NCI-H2171 (cell line): ENCODE results near the gene PTRHD1.
A peak's percentile ranks its signal among the peaks of the same experiment; 100 is the strongest.
"Not testable (repeated sequence)": the region's sequence is repeated elsewhere in the genome, so short reads cannot be mapped to it uniquely, and the experiment has no call there.

Source experiments
- DNase-seq: peaks from one replicate; lab custom pipeline; 2025; lab: John Stamatoyannopoulos, UW

The PTRHD1 gene, protein sequence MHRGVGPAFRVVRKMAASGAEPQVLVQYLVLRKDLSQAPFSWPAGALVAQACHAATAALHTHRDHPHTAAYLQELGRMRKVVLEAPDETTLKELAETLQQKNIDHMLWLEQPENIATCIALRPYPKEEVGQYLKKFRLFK

DNA sequence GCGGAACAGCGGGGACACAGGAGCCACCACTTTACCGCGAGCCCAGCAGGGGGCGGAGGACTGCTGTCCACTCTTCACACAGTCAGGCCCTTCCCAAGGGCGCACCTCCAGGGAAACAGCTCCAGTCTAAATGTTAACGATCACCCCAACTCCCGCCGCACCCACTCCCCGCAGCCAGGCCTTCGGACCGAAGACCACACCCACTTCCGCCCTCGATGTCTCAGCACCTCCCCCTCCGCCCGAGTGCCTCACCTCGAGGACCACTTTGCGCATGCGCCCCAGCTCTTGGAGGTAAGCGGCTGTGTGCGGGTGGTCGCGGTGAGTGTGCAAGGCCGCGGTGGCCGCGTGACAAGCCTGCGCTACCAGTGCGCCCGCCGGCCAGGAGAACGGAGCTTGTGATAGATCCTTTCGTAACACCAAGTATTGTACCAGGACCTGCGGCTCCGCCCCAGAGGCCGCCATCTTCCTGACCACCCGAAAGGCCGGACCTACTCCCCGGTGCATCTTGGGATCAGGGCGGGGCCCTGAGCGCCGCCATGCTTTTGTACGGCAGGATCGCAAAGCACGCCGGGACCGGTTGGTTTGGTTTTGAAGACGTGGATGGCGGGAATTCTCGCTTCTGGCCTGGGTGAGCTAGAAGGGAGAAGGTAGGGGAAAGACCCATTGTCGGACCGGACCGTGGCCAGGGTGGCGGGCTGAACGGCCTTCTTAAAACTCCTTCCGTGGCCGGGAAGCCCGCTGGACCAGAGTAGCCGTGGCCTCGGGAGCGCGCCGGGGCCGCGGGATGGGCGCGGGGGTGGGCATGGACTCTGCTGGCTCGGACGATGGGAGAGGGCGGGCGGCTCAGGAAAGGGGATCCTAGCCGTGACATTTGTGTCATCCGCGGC, at the start of gene PTRHD1, which contains the start of gene CENPO:
Gene PTRHD1, minus strand, starts transcription at position 518 of the 887 bp plus-strand sequence. Its CDS starts 14 bp downstream, at position 504.
Gene CENPO, plus strand, starts transcription at position 552 of the 887 bp plus-strand sequence. CDS start 495 bp downstream, outside the sequence.
- peak; percentile 97 for DNase-seq

DNA sequence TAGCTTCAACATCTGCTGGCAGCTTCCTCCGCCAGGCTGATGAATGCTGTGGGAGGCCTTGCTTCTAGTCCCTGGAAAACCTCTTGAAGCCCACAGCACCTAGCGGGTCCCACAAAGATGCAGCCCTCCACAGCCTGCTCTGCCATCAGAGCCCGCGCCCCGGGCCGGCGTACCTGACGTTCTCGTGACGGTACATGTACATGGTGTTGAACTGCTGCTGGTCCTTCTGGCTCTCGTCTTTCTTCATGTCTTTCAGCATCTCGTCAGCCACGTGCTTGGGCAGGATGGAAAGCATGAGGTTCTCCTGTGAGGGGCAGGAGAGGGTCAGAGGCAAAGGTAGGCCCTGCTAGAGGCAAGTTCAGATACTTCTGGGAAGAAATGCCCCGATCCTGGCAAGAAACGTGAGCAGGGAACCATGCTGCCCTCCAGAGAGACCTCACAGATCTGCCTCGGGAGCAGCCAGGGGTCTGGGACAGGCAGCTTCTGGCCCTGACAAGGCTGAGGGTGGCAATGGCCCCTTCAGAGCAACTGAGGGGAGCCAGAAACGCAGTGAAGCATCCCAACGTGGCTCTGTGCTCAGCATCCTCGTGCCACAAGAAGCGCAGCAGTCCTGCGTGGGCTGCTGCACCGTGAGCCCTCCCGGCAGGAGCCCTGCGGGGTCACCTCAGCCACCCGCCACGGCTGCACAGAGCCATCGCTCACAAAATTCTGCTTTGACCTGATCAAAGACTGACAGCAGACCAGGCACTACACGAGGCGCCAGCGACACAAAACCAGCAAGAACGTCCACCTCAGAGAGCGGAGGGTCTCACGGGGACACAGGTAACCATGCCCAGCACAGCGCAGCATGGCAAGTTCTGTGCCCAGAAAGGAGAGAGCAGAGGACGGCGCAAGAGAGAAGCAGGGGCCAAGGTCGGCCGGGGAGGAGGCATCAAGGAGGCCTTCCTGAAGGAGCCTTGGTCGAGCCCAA, 49.2 kb upstream of the PTRHD1 start:
- no peak for DNase-seq

DNA sequence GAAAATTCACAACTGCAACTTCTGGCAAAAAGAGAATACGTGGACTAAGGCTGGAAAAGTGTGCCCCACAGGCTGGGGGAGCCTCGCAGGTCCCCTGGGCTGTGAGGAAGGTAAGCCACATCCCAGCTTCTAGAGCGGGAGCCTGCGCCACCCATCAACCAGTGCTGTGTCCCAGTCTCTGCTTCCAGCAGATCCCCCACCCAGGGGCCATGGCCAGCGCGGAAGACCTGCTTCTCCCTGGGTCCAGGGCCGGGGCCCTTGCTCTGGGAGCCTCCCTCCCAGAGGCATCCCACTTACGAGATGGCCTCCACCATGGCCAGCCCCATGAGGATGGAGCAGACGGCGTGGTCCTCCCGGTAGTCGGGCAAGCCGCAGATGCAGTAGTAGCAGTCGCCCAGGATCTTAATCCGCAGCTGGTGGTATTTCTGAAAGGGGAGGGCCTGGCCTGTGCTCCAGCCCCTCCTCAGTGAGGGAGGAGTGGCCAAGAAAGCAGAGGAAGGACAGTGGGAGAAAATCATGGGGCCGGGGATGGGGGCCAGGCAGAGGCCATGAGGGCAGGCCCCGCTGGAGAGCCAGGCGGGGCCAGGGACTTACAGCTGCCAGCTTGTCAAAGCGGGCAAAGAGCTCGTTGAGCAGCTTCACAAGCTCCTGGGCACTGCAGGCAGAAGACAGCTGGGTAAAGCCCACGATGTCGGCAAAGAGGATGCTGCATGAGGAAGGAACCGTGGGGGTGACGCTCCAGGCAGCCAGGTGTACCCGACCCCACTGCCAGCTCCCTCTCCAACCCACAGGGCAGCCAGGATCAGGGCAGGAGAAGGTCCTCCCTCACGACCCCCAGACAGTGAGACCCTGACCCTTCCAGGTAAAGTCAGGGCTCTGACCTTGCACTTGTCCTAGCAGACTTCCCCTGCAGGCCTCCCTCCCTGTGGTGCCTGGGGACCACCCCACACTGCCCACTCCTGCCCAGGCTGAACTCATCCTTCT, 48.1 kb upstream of the PTRHD1 start:
- no peak for DNase-seq

DNA sequence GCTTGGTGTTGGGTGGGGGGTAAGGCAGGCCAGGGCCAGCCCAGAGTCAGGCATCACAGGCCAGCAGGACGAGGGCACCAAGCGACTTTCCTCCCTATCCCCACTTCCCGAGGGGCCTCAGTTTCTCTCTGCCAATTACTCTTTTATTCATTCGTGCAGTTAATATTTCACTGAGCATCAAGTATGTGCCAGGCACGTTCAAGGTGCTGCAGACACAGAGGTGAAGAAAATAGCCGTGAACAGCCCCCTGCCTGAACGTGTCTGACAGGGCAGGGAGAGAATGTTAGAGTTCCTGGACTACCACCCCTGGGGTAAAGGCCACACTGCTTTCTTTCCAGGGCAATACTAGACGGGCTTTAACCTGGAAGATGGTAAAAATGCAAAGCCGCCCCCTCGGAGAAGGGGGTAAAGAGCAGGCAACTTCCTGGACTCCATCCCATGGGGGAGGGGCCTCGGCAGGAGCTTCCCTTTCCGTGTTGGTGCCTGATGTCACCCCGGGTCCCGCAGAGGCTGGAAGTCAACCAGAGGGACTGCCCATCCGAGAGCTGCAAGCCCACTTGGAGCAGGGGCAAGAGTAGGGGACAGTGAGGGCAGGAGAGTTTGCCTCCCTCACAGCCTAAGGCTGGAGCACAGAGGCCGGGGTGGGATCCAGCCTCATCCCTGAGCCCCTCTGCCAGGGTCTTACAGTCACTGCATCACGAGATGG, 47.1 kb upstream of the PTRHD1 start:
- DNase-seq, result no peak

DNA sequence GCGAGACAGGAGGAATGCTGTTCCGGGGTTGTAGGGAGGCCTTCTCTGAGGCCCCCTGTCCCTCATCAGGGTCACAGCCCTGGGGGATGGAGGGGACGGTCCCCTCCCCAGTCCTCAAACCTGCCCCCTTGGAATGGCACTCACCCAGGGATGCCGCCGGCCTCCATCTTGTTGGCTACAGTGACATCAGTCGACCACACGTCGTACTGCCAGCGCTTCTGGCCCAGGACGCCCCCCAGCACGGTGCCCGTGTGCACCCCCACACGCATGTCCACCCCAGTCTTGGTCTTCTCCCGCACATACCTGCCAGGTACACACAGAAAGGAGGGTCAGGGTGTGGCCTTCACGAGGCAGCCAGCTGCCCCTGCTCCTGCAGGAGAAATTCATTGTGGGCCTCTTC, 46.5 kb upstream of the PTRHD1 start:
- DNase-seq, result no peak

DNA sequence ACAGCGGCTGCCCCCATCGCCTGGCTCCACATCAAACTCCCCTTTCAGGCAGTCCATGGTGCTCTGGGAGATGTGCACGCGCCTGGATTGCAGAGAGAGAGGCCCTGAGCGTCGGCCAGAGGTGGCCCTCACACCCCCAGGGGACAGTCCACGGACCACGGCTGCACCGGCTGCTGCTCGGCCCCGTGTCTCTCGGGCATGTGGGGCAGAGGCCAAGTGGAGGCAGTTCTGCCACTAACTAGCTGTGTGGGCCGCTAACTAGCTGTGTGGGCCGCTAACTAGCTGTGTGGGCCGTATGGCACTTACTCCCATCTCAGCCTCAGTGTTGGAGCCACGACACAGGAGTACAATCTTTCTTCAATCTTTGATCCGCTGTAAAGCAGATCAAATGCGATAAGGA, 45.4 kb upstream of the PTRHD1 start:
- no peak for DNase-seq

DNA sequence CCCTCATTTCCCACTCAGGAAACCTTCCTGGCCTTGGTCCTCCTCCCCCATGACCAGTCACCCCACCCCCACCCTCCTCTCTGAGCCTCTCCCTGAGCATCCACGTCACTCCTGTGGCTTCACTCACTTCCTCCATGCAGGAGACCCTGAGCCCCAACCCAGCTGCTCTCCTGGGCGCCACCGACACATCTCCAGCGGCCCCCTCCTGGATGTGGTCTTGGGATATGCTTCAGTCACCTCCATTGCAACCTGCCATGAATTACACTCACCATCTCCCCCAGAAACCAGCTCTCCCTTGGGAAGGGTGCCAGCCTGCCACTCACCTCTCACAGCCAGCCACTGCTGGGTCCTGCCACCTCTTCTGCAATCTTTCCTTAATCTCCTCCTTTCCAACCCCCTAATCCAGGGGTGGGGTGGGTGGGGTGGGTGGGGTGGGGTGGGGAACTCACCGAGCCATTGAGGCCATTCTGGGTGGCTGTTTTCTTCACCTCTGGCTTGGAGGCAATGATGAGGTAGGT, 44.9 kb upstream of the PTRHD1 start:
- no peak for DNase-seq

DNA sequence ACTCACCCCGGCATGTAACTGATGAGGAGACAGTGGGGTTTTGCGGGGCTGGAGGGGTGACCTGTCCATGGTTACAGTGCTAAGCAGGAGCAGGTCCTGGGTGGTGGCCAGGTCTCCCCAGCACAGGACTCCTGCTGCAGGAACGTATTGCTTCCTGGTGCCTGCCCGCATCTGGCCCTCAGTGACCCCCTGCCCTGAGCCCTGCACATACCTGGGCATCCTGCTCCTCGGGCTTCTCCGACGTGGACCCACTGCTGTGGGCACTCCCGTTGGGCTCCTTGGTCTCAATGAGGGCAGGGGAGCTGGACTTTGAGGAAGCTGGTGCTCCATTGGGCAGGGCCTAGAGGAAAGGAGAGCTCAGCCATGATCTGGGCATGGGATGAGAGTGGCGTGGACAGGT, 43.5 kb upstream of the PTRHD1 start:
- no peak for DNase-seq

DNA sequence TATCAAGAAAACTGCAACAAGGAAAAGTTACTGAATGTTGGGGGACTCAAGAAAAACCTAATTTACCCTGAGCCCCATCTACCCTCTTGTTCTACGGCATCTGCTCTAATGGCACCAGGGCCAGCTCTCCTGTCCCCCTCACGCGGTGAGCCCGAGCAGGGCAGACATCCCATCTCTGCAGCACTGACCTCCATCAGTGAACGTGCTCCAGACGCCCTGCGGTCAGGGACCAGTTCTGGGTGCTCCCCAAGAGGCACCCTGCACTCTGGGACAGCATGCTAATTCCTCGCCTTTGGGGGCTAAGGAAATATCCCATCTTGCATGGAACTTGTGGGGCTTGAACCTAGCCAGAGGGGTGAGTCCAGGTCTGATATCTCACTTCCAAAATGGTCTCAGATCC, 43.0 kb upstream of the PTRHD1 start:
- no peak for DNase-seq

DNA sequence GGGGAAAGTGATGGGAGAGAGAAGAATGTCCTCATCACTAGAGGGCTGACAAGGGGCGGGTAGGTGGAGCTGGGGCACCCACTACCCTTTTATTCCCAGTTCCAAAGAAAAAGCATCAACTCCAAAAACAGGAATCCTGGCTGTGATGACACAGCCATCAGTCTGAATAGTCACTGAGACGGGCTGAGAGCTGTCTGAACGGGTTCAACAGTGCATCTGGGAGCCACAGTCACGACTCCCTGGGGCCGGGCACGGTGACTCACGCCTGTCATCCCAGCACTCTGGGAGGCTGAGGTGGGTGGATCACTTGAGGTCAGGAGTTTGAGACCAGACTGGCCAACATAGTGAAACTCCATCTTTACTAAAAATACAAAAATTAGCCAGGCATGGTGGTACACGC, 42.2 kb upstream of the PTRHD1 start:
- DNase-seq, result not testable (repeated sequence)

DNA sequence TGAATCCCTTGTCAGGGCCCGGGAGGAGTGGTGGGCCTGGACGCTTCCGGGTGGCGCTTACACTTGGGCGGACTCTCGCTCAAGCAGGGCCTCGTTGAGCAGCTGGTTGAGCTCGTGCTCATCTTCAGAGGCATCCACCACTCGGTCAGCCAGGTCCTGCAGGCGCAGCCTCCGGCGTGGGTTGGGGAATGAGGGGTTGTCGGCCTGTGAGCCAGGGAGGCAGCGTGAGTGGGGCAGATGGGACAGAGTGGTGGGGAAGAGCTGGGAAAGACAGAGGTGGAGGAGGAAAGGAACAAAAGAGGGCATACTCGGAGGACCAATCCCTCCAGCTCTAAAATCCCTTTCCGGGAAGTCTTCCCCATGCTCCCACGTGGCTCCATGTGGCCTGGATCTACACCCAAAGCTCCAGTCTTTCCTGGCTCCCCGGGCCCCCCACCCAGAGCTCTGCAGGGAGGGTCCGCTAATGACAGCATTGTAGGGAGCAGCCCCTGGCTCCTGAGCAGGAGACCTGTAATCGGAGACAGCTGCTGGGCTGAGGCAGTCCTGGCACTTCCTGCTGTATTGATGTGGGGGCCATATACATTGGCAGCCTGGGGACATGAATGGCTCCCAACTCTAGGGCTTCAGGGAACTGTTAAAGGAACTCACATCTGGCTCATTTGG, 41.7 kb upstream of the PTRHD1 start:
- no peak for DNase-seq

DNA sequence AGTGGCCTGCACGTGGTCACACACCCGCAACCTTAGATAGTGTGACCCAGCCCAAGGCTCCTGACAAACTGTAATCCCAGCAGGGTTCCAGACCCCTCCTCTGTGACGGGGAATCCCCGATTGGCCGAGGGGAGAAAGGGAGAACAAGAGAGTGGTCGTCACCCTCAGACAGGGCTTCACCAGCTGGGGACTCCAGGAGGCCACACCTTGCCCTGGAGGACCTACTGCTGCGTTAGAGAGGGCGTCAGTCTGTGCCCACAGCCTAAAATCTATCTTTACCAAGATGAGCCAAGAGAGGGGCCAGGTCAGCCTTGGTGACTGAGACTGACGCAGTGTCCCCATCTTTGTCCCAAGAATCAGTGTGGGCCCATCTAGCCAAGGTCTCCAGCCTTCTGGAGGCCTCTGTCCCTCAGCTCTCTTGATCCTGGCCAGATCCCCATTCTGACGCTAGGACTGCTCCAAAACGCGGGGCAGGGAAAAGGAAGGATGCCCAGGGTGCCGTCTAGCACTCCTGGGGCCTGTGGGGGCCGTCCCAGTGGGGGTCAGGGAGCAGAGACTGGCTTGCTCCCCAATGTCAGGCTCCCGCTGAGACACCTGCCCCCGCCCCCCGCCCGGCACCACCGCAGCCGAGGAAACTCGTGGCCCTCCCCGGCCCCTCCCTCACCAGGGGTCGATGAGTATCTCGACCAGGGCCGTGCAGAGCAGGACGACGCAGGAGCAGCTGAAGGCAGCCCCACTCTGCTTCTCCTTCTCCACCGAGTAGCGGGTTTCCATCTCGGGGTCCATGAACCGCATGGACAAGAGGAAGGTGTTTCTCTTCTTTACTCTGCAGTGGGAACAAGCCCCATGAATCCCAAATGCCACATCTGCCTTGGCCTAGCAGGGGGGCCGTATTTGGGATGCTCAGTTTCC, 40.9 kb upstream of the PTRHD1 start:
- no peak for DNase-seq

DNA sequence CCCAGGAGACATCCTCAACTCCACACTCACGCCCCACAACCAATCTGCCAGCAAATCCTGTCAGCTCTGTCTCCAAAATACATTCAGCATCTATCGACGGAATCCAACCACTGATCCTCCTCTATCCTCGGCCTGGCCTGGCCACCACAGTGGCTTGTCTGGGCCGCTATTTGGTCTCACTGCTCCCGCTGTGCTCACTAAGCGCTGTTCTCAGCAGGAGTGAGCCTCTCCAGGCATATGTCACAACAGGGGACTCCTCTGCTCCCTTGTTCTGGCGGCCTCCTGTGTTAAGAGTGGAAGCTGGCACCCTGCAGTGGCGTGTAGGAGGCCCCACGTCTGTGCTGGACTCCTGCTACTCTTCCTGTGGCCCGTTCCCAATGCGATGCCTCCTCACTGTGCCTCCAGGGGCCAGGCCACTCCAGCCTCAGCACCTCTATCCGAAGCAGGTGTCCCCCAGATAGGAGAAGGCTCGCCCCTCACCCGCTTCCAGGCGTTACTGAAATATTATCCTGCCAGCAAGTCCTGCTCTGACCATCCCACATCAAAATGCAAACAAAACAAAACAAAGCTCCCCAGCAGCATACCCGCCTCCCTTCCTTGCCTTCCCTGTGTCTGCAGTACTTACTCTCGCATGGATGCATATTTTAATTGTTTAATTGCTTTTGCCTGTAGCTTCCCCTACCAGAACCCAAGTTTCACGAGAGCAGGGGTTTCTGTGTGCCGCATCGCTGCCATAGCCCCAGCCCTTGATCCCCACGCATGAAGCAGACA, 39.9 kb upstream of the PTRHD1 start:
- peak; percentile 53 for DNase-seq

DNA sequence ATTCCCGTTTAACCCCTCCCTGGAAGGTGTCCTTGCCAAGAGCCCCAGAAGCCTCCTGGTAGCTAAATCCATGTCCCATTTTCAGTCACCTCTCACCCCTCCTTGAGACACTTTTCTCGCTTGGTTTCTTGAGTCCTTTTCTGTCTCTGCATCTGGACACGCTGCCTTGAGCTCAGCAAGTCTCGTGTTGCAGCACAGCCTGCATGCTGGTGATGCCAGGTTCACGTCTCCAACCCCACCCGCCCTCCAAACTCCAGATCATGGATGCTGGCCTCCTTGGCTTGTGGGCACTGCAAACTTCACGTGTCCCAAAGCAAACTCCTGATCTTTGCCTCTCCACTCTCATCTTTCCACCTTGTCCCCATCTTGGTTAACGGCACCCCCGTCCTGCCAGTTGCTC, 39.3 kb upstream of the PTRHD1 start:
- DNase-seq, result no peak

DNA sequence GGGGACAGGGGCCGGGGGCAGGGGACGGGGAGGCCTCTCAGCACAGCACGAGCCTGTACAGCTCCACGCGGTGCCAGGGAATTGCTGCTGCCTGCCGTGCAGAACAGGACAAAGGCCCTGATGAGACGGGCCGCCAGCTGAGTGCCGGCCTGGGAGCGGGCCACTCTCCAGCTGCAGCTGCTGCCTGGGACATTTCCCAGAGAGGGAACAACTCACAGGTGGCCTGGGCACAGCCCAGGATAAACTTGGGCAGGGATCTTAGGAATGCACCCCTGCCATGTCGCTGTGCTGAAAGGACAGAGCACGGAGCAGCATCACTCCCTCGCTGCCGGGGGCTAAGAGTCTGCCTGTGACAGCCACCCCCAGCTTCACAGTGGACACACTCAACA, 38.9 kb upstream of the PTRHD1 start:
- no peak for DNase-seq

DNA sequence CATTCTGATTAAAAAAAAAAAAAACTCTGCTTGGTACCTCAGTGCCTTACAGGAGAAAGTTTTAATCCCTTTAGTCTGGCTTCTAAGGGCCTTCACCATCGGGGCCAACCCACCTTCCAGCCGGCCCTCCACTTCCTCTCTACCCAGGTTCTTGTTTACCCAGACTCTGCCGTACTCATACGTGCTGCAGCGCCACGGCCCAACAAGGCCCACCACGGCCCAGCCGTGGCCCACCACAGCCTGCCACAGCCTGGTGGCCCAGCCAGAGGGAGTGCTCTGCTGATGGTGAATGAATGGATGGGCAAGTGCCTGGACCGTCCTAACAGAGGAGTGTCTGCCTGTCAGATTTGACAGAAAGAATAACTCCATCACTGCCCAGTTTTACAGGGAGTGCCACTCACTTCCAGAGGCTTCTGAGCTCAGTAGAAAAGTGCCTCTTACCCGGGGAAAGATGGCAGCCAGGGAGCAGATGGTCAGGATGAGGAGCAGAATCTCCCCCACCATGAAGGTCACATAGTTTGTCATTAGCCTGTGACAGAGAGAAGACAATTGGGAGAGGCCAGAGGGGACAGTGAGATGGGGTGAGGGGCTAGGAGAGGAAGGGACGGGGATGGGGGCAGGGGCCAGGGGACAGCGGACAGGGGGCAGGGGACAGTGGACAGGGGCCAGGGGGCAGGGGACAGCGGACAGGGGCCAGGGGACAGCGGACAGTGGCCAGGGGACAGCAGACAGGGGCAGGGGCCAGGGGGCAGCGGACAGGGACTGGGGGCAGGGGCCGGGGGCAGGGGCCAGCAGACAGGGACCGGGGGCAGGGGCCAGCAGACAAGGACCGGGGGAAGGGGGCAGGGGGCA, 38.3 kb upstream of the PTRHD1 start:
- DNase-seq, result no peak

DNA sequence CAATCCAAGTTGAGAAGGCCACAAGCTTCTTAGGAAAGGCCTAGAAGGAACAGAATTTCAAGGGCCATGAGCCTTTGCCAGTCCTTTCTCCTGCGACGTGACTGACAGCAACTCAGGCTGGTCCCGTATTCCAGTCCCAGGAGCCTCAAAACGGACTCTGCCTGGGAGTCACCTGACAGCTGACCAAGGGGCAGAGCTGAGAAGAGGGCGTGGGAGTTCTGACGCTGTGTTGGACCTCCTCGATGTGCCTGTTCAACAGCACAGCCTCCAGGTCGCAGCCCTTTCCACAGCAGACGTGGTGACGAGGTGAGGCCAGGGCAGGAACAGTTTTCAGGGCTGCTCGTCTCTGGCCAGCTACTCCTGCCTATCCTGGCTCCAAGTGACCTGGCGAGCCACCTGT, 37.6 kb upstream of the PTRHD1 start:
- DNase-seq, result no peak
